H1 (cell line): ENCODE results near the gene FAT2. TPM values are rescaled to one million over a fixed set of nuclear protein-coding genes. Genes with fewer than 3 reads are reported as not detected.

Experiments used
- CTCF ChIA-PET: fragments of 300-600 bp; sonication (Branson Sonifier 250); formaldehyde crosslinking; loops from one replicate; lab custom pipeline; 2021; ENCODE audit not compliant: partially characterized antibody; lab: Charles Lee
- POLR2A ChIA-PET: fragments of 300-600 bp; sonication (Branson Sonifier 250); formaldehyde crosslinking; loops from one replicate; lab custom pipeline; 2021; ENCODE audit warnings: inconsistent platforms; ENCODE audit not compliant: partially characterized antibody; lab: Charles Lee
- DNase-seq, 2 experiments: peaks; one replicate each; pipeline versions ENCODE4 v3.0.0 to v3.0.0-alpha.2; 2010 to 2022; ENCODE audit warnings: low spot score in 2 of 2, low read depth in 1 of 2, mixed read lengths in 1 of 2
- FAIRE-seq: peaks from 2 replicates; lab custom pipeline; 2011; peaks lifted over from hg19 to GRCh38; lab: Jason Lieb, UNC
- H2AFZ ChIP-seq: 2 replicates; pipeline ENCODE4 v1.8.1; 2012; ENCODE audit warnings: low read length, inconsistent platforms
- H2AK5ac ChIP-seq: 2 replicates; pipeline ENCODE4 v1.6.1; 2013; ENCODE audit warnings: low read depth, low read length
- H2BK120ac ChIP-seq: replicated peaks from 2 replicates; pipeline ENCODE3; 2013; ENCODE audit warnings: low read depth, low read length, inconsistent platforms
- H2BK12ac ChIP-seq: 2 replicates; pipeline ENCODE4 v1.6.1; 2013; ENCODE audit warnings: low read depth, low read length
- H2BK15ac ChIP-seq: 2 replicates; pipeline ENCODE4 v1.6.1; 2013; ENCODE audit warnings: low read length
- H2BK20ac ChIP-seq: 2 replicates; pipeline ENCODE4 v1.6.1; 2013; ENCODE audit warnings: low read length
- H2BK5ac ChIP-seq: 2 replicates; pipeline ENCODE4 v1.6.1; 2013; ENCODE audit warnings: low read depth, low read length
- H3K14ac ChIP-seq: 2 replicates; pipeline ENCODE4 v1.6.1; 2013; ENCODE audit warnings: inconsistent platforms; ENCODE audit not compliant: insufficient read length
- H3K18ac ChIP-seq: 2 replicates; pipeline ENCODE4 v1.6.1; 2013; ENCODE audit warnings: low read length; ENCODE audit errors: extremely low read depth
- H3K23ac ChIP-seq: 2 replicates; pipeline ENCODE4 v1.6.1; 2013; ENCODE audit warnings: inconsistent platforms; ENCODE audit not compliant: insufficient read length
- H3K23me2 ChIP-seq: 2 replicates; pipeline ENCODE4 v1.6.1; 2013; ENCODE audit warnings: low read depth, low read length
- H3K27ac ChIP-seq: 2 replicates; pipeline ENCODE4 v1.6.1; 2011; ENCODE audit warnings: low read depth, low read length, inconsistent platforms
- H3K27me3 ChIP-seq, 4 experiments: replicated peaks in 1 of 4; 1 replicate in 1 of 4; 2 replicates in 3 of 4; pipeline versions ENCODE4 v1.6.1 to v1.8.1; 2011 to 2013; ENCODE audit warnings: low read length in 3 of 4, mild to moderate bottlenecking in 3 of 4, inconsistent platforms in 2 of 4, mixed read lengths in 2 of 4, moderate library complexity in 1 of 4; ENCODE audit not compliant: control insufficient read depth in 3 of 4, insufficient read depth in 3 of 4; ENCODE audit errors: extremely low read depth in 1 of 4
- H3K36me3 ChIP-seq, 4 experiments: 2 replicates each; pipeline versions ENCODE4 v1.6.1 to v1.8.1; 2011 to 2013; ENCODE audit warnings: mild to moderate bottlenecking in 4 of 4, low read length in 3 of 4, moderate library complexity in 2 of 4, control low read depth in 1 of 4, inconsistent platforms in 1 of 4; ENCODE audit not compliant: insufficient read depth in 4 of 4, control insufficient read depth in 2 of 4
- H3K4ac ChIP-seq: replicated peaks from 2 replicates; pipeline ENCODE3; 2013; ENCODE audit warnings: low read length, low read depth, mixed read lengths, inconsistent platforms; ENCODE audit not compliant: insufficient read length
- H3K4me1 ChIP-seq, 4 experiments: replicated peaks in 1 of 4; 1 replicate in 1 of 4; 2 replicates in 3 of 4; pipeline versions ENCODE4 v1.6.1 to v1.8.1; 2011 to 2013; ENCODE audit warnings: low read length in 3 of 4, inconsistent platforms in 2 of 4, mixed read lengths in 1 of 4; ENCODE audit not compliant: insufficient read depth in 4 of 4, control insufficient read depth in 3 of 4
- H3K4me2 ChIP-seq, 2 experiments: 2 replicates each; pipeline versions ENCODE4 v1.6.1 to v1.8.1; 2011 to 2013; ENCODE audit warnings: low read depth in 2 of 2, low read length in 2 of 2, control low read depth in 1 of 2, inconsistent platforms in 1 of 2, mild to moderate bottlenecking in 1 of 2; ENCODE audit not compliant: insufficient read depth in 1 of 2
- H3K4me3 ChIP-seq, 4 experiments: fragments of 200-600, 300-600 bp in 1 of 4; sonication (generic), shearing (Covaris generic), sonication (Bioruptor Twin) in 1 of 4; 2 replicates each; pipeline versions ENCODE4 v1.5.1 to v1.8.1; 2011 to 2016; ENCODE audit warnings: low read length in 4 of 4, low read depth in 3 of 4, control low read depth in 2 of 4, inconsistent platforms in 2 of 4, mild to moderate bottlenecking in 2 of 4, mixed read lengths in 1 of 4, moderate library complexity in 1 of 4; ENCODE audit not compliant: insufficient read depth in 2 of 4; ENCODE audit errors: extremely low read depth in 1 of 4
- H3K56ac ChIP-seq: replicated peaks from 2 replicates; pipeline ENCODE3; 2013; ENCODE audit warnings: low read depth, mild to moderate bottlenecking, mixed read lengths, low read length, inconsistent platforms; ENCODE audit not compliant: insufficient read length
- H3K79me1 ChIP-seq: 2 replicates; pipeline ENCODE4 v1.6.1; 2013; ENCODE audit warnings: low read depth, low read length, control low read depth
- H3K79me2 ChIP-seq, 2 experiments: 2 replicates each; pipeline versions ENCODE4 v1.6.1 to v1.8.1; 2012 to 2013; ENCODE audit warnings: low read length in 2 of 2, mild to moderate bottlenecking in 2 of 2, inconsistent platforms in 1 of 2; ENCODE audit not compliant: insufficient read depth in 2 of 2, control insufficient read depth in 1 of 2
- H3K9ac ChIP-seq, 4 experiments: replicated peaks in 1 of 4; 1 replicate in 1 of 4; 2 replicates in 3 of 4; pipeline versions ENCODE4 v1.6.1 to v1.8.1; 2011 to 2013; ENCODE audit warnings: low read depth in 3 of 4, low read length in 3 of 4, control low read depth in 2 of 4, mild to moderate bottlenecking in 2 of 4, moderate library complexity in 2 of 4, inconsistent platforms in 1 of 4; ENCODE audit errors: extremely low read depth in 1 of 4
- H3K9me3 ChIP-seq, 2 experiments: 2 replicates each; pipeline versions ENCODE4 v1.6.1 to v1.8.1; 2012 to 2013; ENCODE audit warnings: mild to moderate bottlenecking in 2 of 2, moderate library complexity in 2 of 2, control low read depth in 1 of 2, inconsistent platforms in 1 of 2, low read depth in 1 of 2, low read length in 1 of 2, mixed read lengths in 1 of 2; ENCODE audit not compliant: insufficient read depth in 2 of 2
- H4K20me1 ChIP-seq, 2 experiments: replicated peaks in 1 of 2; 2 replicates each; pipeline versions ENCODE3 to v1.8.1; 2011 to 2013; ENCODE audit warnings: inconsistent platforms in 2 of 2, low read length in 2 of 2, mild to moderate bottlenecking in 1 of 2; ENCODE audit not compliant: insufficient read depth in 2 of 2, control insufficient read depth in 1 of 2
- H4K5ac ChIP-seq: 2 replicates; pipeline ENCODE4 v1.6.1; 2013; ENCODE audit warnings: low read length, low read depth, mixed read lengths, inconsistent platforms; ENCODE audit not compliant: insufficient read length
- H4K8ac ChIP-seq: 2 replicates; pipeline ENCODE4 v1.8.0; 2013; ENCODE audit warnings: mild to moderate bottlenecking, moderate library complexity, low read length, inconsistent platforms; ENCODE audit not compliant: insufficient read depth; ENCODE audit errors: extremely low read depth
- H4K91ac ChIP-seq: replicated peaks from 2 replicates; pipeline ENCODE3; 2013; ENCODE audit warnings: low read length, mixed read lengths, inconsistent platforms; ENCODE audit not compliant: insufficient read length
- CTCF ChIP-seq, 3 experiments: IDR thresholded peaks; 1 replicate in 2 of 3; 2 replicates in 1 of 3; pipeline versions ENCODE4 v1.5.1 to v1.6.1; 2011; ENCODE audit warnings: low read length in 3 of 3, mild to moderate bottlenecking in 3 of 3, inconsistent platforms in 2 of 3, low read depth in 1 of 3, moderate library complexity in 1 of 3; ENCODE audit not compliant: insufficient read depth in 1 of 3; ENCODE audit errors: control extremely low read depth in 1 of 3
- RBBP5 ChIP-seq: IDR thresholded peaks from 2 replicates; pipeline ENCODE4 v1.7.1; 2012; ENCODE audit warnings: low read depth, mild to moderate bottlenecking, inconsistent platforms, low read length, moderate library complexity, borderline replicate concordance
- WGBS, 2 experiments: shearing (Covaris generic) in 1 of 2; methylation state at CpG; one replicate each; pipeline versions ENCODE4 v1.1.6 to v1.1.7; 2013 to 2015; ENCODE audit warnings: low lambda C conversion rate in 2 of 2, mixed read lengths in 2 of 2, inconsistent platforms in 1 of 2, low coverage in 1 of 2, missing lambda C conversion rate in 1 of 2; ENCODE audit not compliant: insufficient replicate concordance in 2 of 2, insufficient coverage in 1 of 2, insufficient read length in 1 of 2; ENCODE audit errors: extremely low coverage in 1 of 2, missing lambda C conversion rate in 1 of 2; 5-methylcytosine and 5-hydroxymethylcytosine counted together
- polyA plus RNA-seq, 7 experiments: library from polyadenylated mRNA; depleted of rRNA in 3 of 7; stranded (reverse) in 5 of 7; unstranded in 2 of 7; fragments of >200 nt in 5 of 7; fragments of 200-250 nt in 2 of 7; gene quantifications; 1 replicate in 5 of 7; 2 replicates in 1 of 7; 4 replicates in 1 of 7; pipeline versions ENCODE4 v1.2.1 to v1.2.3, GENCODE V29; 2011 to 2013; ENCODE audit warnings: missing spikeins in 2 of 7, mixed read lengths in 2 of 7
- total RNA-seq: library from RNA; stranded (reverse); fragmentation: NEBNext Ultra II Directional; extraction: Animal tissue kit (Norgen Biotek cat#: 25700); gene quantifications from 2 replicates; pipeline ENCODE4 v1.2.1, GENCODE V29; 2021

The FAT2 gene
- total and polyA plus RNA-seq, 2 of the 8 experiments (the other 6 are each of a cell fraction or from before 2014, with no cell fraction given): 0.12 to 0.30 TPM

GRCh38 chr5:151637676-151638075 is 46.5 kb upstream of the FAT2 start:
- Histone ChIP-seq H3K4me1 (peaks cover 0 to 5% (median 2%) of the 10 kb centered on the region in 4 experiments; a peak in 2 of 7 replicates), H3K23ac (no peak overlapping the region), H3K9me3 (no peaks in the 10 kb centered on the region), H3K18ac (no peak overlapping the region), H2BK12ac (no peak overlapping the region), H4K20me1 (no peaks in the 10 kb centered on the region), H2BK20ac (no peak overlapping the region), H2BK120ac (no peak overlapping the region), H3K79me2 (no peaks in the 10 kb centered on the region), H4K8ac (no peak overlapping the region), H2AK5ac (no peak overlapping the region), H3K4me2 (no peak overlapping the region), H3K36me3 (no peaks in the 10 kb centered on the region), H3K23me2 (no peaks in the 10 kb centered on the region), H3K14ac (no peak overlapping the region), H3K4ac (no peak overlapping the region), H2AFZ (no peak overlapping the region), H4K5ac (no peak overlapping the region), H3K9ac (no peak overlapping the region), H4K91ac (no peak overlapping the region), H2BK15ac (no peak overlapping the region), H2BK5ac (no peak overlapping the region), H3K56ac (no peak overlapping the region), H3K27ac (no peak overlapping the region), H3K27me3 (no peaks in the 10 kb centered on the region; a peak in 2 of 7 replicates), H3K4me3 (no peak overlapping the region), H3K79me1 (no peaks in the 10 kb centered on the region)
- DNase-seq (no peak), FAIRE-seq (no peak)
- TF ChIP-seq RBBP5: no peak
- TF ChIP-seq CTCF (IDR thresholded peaks at IDR 0.05; ENCODE audit: control extremely low read depth in 1 of 3, insufficient read depth in 1 of 3, low read depth in 1 of 3, low read length in 3 of 3): no peak
- ChIA-PET CTCF (interaction anchor here (0.7 to 2.3 kb wide), 9 partner anchors 10 to 114 kb away, joined by 3 to 15 read pairs (median 5); no protein-coding TSS in a partner anchor), POLR2A (no interaction called here)
- WGBS, 2 experiments: 91% methylated on average over 5 of the region's 5 CpGs; no CpG with 5 or more reads in 1 of the 2 experiments
